Measurements from ENCODE around the gene ACSM3. TPM values are rescaled to one million over a fixed set of nuclear protein-coding genes. Genes with fewer than 3 reads are reported as not detected.
"Not testable (repeated sequence)": the region's sequence is repeated elsewhere in the genome, so short reads cannot be mapped to it uniquely, and the experiment has no call there.

ACSM3 gene
- total RNA-seq (1 to 10 TPM in 2 of 4 donors, under 1 TPM in 2; 0.34 to 6.5 (median 2.4) TPM), polyA plus RNA-seq (under 1 TPM; 0.13 to 0.86 (median 0.56) TPM)
- long read RNA-seq, donor 1, partial matches to known transcripts, result 1 of 1 reads
- long read RNA-seq, donor 1, other reads (novel, unspliced or antisense), result 0 of 1 reads
- long read RNA-seq, donor 2, partial matches to known transcripts, result 0 of 1 reads
- long read RNA-seq, donor 2, other reads (novel, unspliced or antisense), result 1 of 1 reads

GRCh38 chr16:20763461-20764232, at the start of gene ACSM3:
Gene ACSM3 (plus strand): TSS chr16:20764014. CDS start chr16:20770035, 6,021 bp downstream.
- peak; percentile 59 to 73 (median 70) for ATAC-seq
- Histone ChIP-seq H3K4me3 (peak within 1 kb of the TSS; percentile 45), H3K27ac (no peak within 1 kb of the TSS), H3K27me3 (ENCODE audit: insufficient read depth in 3 of 3, low read length in 2 of 3) (no peaks in the 10 kb centered on the region), H3K9me3 (no peaks in the 10 kb centered on the region), H3K36me3 (ENCODE audit: insufficient read depth in 1 of 2, low read depth in 1 of 2) (no peaks in the 10 kb centered on the region), H3K4me1 (no peaks in the 10 kb centered on the region)
- 31 to 34% (median 33%) methylated on average over 10 of the region's 10 CpGs for WGBS, 3 donors
- no peak for TF ChIP-seq CTCF (IDR thresholded peaks at IDR 0.05)
- intact Hi-C loops (cut with DNase I), result no loop called here
- DNase-seq, result no peak

- H3K9me3 ChIP-seq; ATAC-seq; H3K27me3 ChIP-seq (ENCODE audit: insufficient read depth in 3 of 3, low read length in 2 of 3); H3K27ac ChIP-seq; DNase-seq; H3K36me3 ChIP-seq (ENCODE audit: insufficient read depth in 1 of 2, low read depth in 1 of 2); H3K4me3 ChIP-seq; H3K4me1 ChIP-seq: not testable (repeated sequence)
- intact Hi-C loops (cut with DNase I), result loop anchor here in 1 of 2 donors (10.0 kb wide), 1 partner anchor 63 kb away; no protein-coding TSS in a partner anchor
These were observed 46.1 kb upstream of the ACSM3 start for GRCh38 chr16:20717718-20718117.

GRCh38 chr16:20720251-20720650, 43.6 kb upstream of the ACSM3 start:
- intact Hi-C loops (cut with DNase I), result no loop called here
- WGBS, 3 donors, result 91 to 98% (median 92%) methylated on average over 4 of the region's 4 CpGs
- H3K27ac ChIP-seq, result no peak overlapping the region
- TF ChIP-seq CTCF (IDR thresholded peaks at IDR 0.05), result no peak
- DNase-seq (no peak), ATAC-seq (no peak)
- no peaks in the 10 kb centered on the region for H3K27me3 ChIP-seq (ENCODE audit: insufficient read depth in 3 of 3, low read length in 2 of 3)
- no peaks in the 10 kb centered on the region for H3K36me3 ChIP-seq (ENCODE audit: insufficient read depth in 1 of 2, low read depth in 1 of 2)
- no peaks in the 10 kb centered on the region for H3K9me3 ChIP-seq
- H3K4me1 ChIP-seq, result no peaks in the 10 kb centered on the region
- H3K4me3 ChIP-seq, result no peak overlapping the region

- Histone ChIP-seq H3K27me3 (ENCODE audit: insufficient read depth in 3 of 3, low read length in 2 of 3) (no peaks in the 10 kb centered on the region), H3K27ac (no peak overlapping the region), H3K9me3 (no peaks in the 10 kb centered on the region), H3K36me3 (ENCODE audit: insufficient read depth in 1 of 2, low read depth in 1 of 2) (peaks cover 0 to 9% of the 10 kb centered on the region in 2 donors), H3K4me3 (no peak overlapping the region), H3K4me1 (no peaks in the 10 kb centered on the region)
- DNase-seq (no peak), ATAC-seq (no peak)
- TF ChIP-seq CTCF (IDR thresholded peaks at IDR 0.05), result no peak
- intact Hi-C loops (cut with DNase I), result no loop called here
These were observed 37.2 kb upstream of the ACSM3 start for GRCh38 chr16:20726661-20727060.

GRCh38 chr16:20727181-20727580, 36.6 kb upstream of the ACSM3 start:
- WGBS, 3 donors, result 75 to 78% (median 78%) methylated on average over 3 of the region's 3 CpGs

More at GRCh38 chr16:20727181-20727580, 36.6 kb upstream of the ACSM3 start:
- Histone ChIP-seq H3K4me1 (no peaks in the 10 kb centered on the region), H3K27ac (no peak overlapping the region), H3K4me3 (no peak overlapping the region), H3K36me3 (ENCODE audit: insufficient read depth in 1 of 2, low read depth in 1 of 2) (peaks cover 0 to 9% of the 10 kb centered on the region in 2 donors), H3K9me3 (no peaks in the 10 kb centered on the region), H3K27me3 (ENCODE audit: insufficient read depth in 3 of 3, low read length in 2 of 3) (no peaks in the 10 kb centered on the region)
- DNase-seq, result no peak
- no peak for TF ChIP-seq CTCF (IDR thresholded peaks at IDR 0.05)
- intact Hi-C loops (cut with DNase I), result no loop called here
- ATAC-seq, result no peak
